Anterior cingulate cortex (tissue), 58 donors: ENCODE results near the gene CXCR5.
A peak's percentile ranks its signal among the peaks of the same experiment; 100 is the strongest.

Experiments used
- DNase-seq, 58 donors: peaks; one replicate each; lab custom pipeline; 2025; lab: John Stamatoyannopoulos, UW

The CXCR5 gene

GRCh38 chr11:118911113-118911879 is 27.6 kb downstream of the CXCR5 start:
- DNase-seq, result no peak

- DNase-seq, result peak in 28 of 58 donors; percentile 12 to 74 (median 42)
These were observed 28.4 kb downstream of the CXCR5 start for GRCh38 chr11:118911880-118912741.

- no peak for DNase-seq
These were observed 29.2 kb downstream of the CXCR5 start for GRCh38 chr11:118912742-118913410.

- peak in 47 of 58 donors; percentile 17 to 74 (median 53) for DNase-seq
These were observed 29.9 kb downstream of the CXCR5 start for GRCh38 chr11:118913411-118914125.

- peak in 43 of 58 donors; percentile 22 to 77 (median 54) for DNase-seq
These were observed 30.7 kb downstream of the CXCR5 start for GRCh38 chr11:118914178-118914918.

GRCh38 chr11:118914987-118915386 is 31.3 kb downstream of the CXCR5 start:
- DNase-seq, result no peak

- DNase-seq, result no peak
These were observed 31.7 kb downstream of the CXCR5 start for GRCh38 chr11:118915396-118915795.

GRCh38 chr11:118915941-118916841 is 32.5 kb downstream of the CXCR5 start:
- no peak for DNase-seq

GRCh38 chr11:118916842-118917388 is 33.2 kb downstream of the CXCR5 start:
- DNase-seq, result peak in 1 of 58 donors; percentile 24

GRCh38 chr11:118917481-118918127 is 33.9 kb downstream of the CXCR5 start:
- no peak for DNase-seq

GRCh38 chr11:118918128-118918685 is 34.5 kb downstream of the CXCR5 start:
- DNase-seq, result peak in 1 of 58 donors; percentile 42

GRCh38 chr11:118918686-118919280 is 35.1 kb downstream of the CXCR5 start:
- DNase-seq, result no peak

GRCh38 chr11:118921121-118921928 is 37.6 kb downstream of the CXCR5 start:
- DNase-seq, result peak in 3 of 58 donors; percentile 39 to 51 (median 44)

- DNase-seq, result peak in 36 of 58 donors; percentile 24 to 80 (median 54)
These were observed 38.4 kb downstream of the CXCR5 start for GRCh38 chr11:118921929-118922744.
